Measurements from ENCODE around the gene KIAA0825.

Gene KIAA0825

GRCh38 chr5:94467346-94467953, 151.0 kb downstream of the KIAA0825 start:
- no peak for DNase-seq
- no peak overlapping the region for H3K27ac ChIP-seq (ENCODE audit: insufficient read depth in 1 of 2, low read depth in 1 of 2, low read length in 2 of 2, poor library complexity in 1 of 2, severe bottlenecking in 2 of 2)
- no peaks in the 10 kb centered on the region for H3K27me3 ChIP-seq (replicated peaks in 2 of 5; ENCODE audit: control insufficient read depth in 4 of 5, insufficient read depth in 5 of 5, low read length in 4 of 5)
- peaks cover 0 to 5% (median 0%) of the 10 kb centered on the region in 4 experiments for H3K36me3 ChIP-seq (ENCODE audit: control insufficient read depth in 4 of 4, insufficient read depth in 4 of 4, low read length in 3 of 4)
- H3K4me3 ChIP-seq (ENCODE audit: control insufficient read depth in 1 of 7, extremely low read depth in 1 of 7, insufficient read depth in 4 of 7, low read depth in 2 of 7, low read length in 6 of 7): no peak overlapping the region
- WGBS (ENCODE audit: insufficient coverage): 96% methylated on average over 3 of the region's 3 CpGs
- ChIA-PET CTCF (no interaction called here), POLR2A (no interaction called here)
- no peaks in the 10 kb centered on the region for H3K4me1 ChIP-seq (ENCODE audit: control extremely low read depth in 1 of 4, control insufficient read depth in 4 of 4, insufficient read depth in 4 of 4, low read length in 3 of 4)
- no peaks in the 10 kb centered on the region for H3K9me3 ChIP-seq (ENCODE audit: control extremely low read depth in 1 of 5, control insufficient read depth in 4 of 5, insufficient read depth in 2 of 5, low read depth in 1 of 5, low read length in 4 of 5)

GRCh38 chr5:94463739-94464138, 154.7 kb downstream of the KIAA0825 start:
- no CpG with 5 or more reads among the region's 2 CpGs for WGBS (ENCODE audit: insufficient coverage)

GRCh38 chr5:94461131-94461530, 157.3 kb downstream of the KIAA0825 start:
- ChIA-PET POLR2A (no interaction called here), CTCF (no interaction called here)
- peaks cover 0 to 5% (median under 1%) of the 10 kb centered on the region in 4 experiments for H3K36me3 ChIP-seq (ENCODE audit: control insufficient read depth in 4 of 4, insufficient read depth in 4 of 4, low read length in 3 of 4)
- 90% methylated on average over 3 of the region's 4 CpGs for WGBS (ENCODE audit: insufficient coverage)
- DNase-seq: no peak
- H3K9me3 ChIP-seq (ENCODE audit: control extremely low read depth in 1 of 5, control insufficient read depth in 4 of 5, insufficient read depth in 2 of 5, low read depth in 1 of 5, low read length in 4 of 5): no peaks in the 10 kb centered on the region
- H3K27ac ChIP-seq (ENCODE audit: insufficient read depth in 1 of 2, low read depth in 1 of 2, low read length in 2 of 2, poor library complexity in 1 of 2, severe bottlenecking in 2 of 2): no peak overlapping the region
- H3K27me3 ChIP-seq (replicated peaks in 2 of 5; ENCODE audit: control insufficient read depth in 4 of 5, insufficient read depth in 5 of 5, low read length in 4 of 5): no peaks in the 10 kb centered on the region
- H3K4me3 ChIP-seq (ENCODE audit: control insufficient read depth in 1 of 7, extremely low read depth in 1 of 7, insufficient read depth in 4 of 7, low read depth in 2 of 7, low read length in 6 of 7): no peak overlapping the region
- no peaks in the 10 kb centered on the region for H3K4me1 ChIP-seq (ENCODE audit: control extremely low read depth in 1 of 4, control insufficient read depth in 4 of 4, insufficient read depth in 4 of 4, low read length in 3 of 4)

More at GRCh38 chr5:94463739-94464138, 154.7 kb downstream of the KIAA0825 start:
- no peak overlapping the region for H3K27ac ChIP-seq (ENCODE audit: insufficient read depth in 1 of 2, low read depth in 1 of 2, low read length in 2 of 2, poor library complexity in 1 of 2, severe bottlenecking in 2 of 2)
- H3K27me3 ChIP-seq (replicated peaks in 2 of 5; ENCODE audit: control insufficient read depth in 4 of 5, insufficient read depth in 5 of 5, low read length in 4 of 5): no peaks in the 10 kb centered on the region
- H3K36me3 ChIP-seq (ENCODE audit: control insufficient read depth in 4 of 4, insufficient read depth in 4 of 4, low read length in 3 of 4): peaks cover 0 to 5% (median under 1%) of the 10 kb centered on the region in 4 experiments
- POLR2A ChIA-PET: no interaction called here
- no peak for DNase-seq
- no peaks in the 10 kb centered on the region for H3K4me1 ChIP-seq (ENCODE audit: control extremely low read depth in 1 of 4, control insufficient read depth in 4 of 4, insufficient read depth in 4 of 4, low read length in 3 of 4)
- CTCF ChIA-PET: no interaction called here
- no peaks in the 10 kb centered on the region for H3K9me3 ChIP-seq (ENCODE audit: control extremely low read depth in 1 of 5, control insufficient read depth in 4 of 5, insufficient read depth in 2 of 5, low read depth in 1 of 5, low read length in 4 of 5)
- H3K4me3 ChIP-seq (ENCODE audit: control insufficient read depth in 1 of 7, extremely low read depth in 1 of 7, insufficient read depth in 4 of 7, low read depth in 2 of 7, low read length in 6 of 7): no peak overlapping the region

GRCh38 chr5:94459915-94460314, 158.5 kb downstream of the KIAA0825 start:
- DNase-seq: no peak
- Histone ChIP-seq H3K27ac (ENCODE audit: insufficient read depth in 1 of 2, low read depth in 1 of 2, low read length in 2 of 2, poor library complexity in 1 of 2, severe bottlenecking in 2 of 2) (no peak overlapping the region), H3K36me3 (ENCODE audit: control insufficient read depth in 4 of 4, insufficient read depth in 4 of 4, low read length in 3 of 4) (peaks cover 0 to 3% (median under 1%) of the 10 kb centered on the region in 4 experiments), H3K4me3 (ENCODE audit: control insufficient read depth in 1 of 7, extremely low read depth in 1 of 7, insufficient read depth in 4 of 7, low read depth in 2 of 7, low read length in 6 of 7) (no peak overlapping the region), H3K27me3 (replicated peaks in 2 of 5; ENCODE audit: control insufficient read depth in 4 of 5, insufficient read depth in 5 of 5, low read length in 4 of 5) (no peaks in the 10 kb centered on the region), H3K4me1 (ENCODE audit: control extremely low read depth in 1 of 4, control insufficient read depth in 4 of 4, insufficient read depth in 4 of 4, low read length in 3 of 4) (no peaks in the 10 kb centered on the region), H3K9me3 (ENCODE audit: control extremely low read depth in 1 of 5, control insufficient read depth in 4 of 5, insufficient read depth in 2 of 5, low read depth in 1 of 5, low read length in 4 of 5) (no peaks in the 10 kb centered on the region)
- ChIA-PET POLR2A (no interaction called here), CTCF (no interaction called here)

- H3K9me3 ChIP-seq (ENCODE audit: control extremely low read depth in 1 of 5, control insufficient read depth in 4 of 5, insufficient read depth in 2 of 5, low read depth in 1 of 5, low read length in 4 of 5): no peaks in the 10 kb centered on the region
- H3K4me3 ChIP-seq (ENCODE audit: control insufficient read depth in 1 of 7, extremely low read depth in 1 of 7, insufficient read depth in 4 of 7, low read depth in 2 of 7, low read length in 6 of 7): no peak overlapping the region
- H3K27me3 ChIP-seq (replicated peaks in 2 of 5; ENCODE audit: control insufficient read depth in 4 of 5, insufficient read depth in 5 of 5, low read length in 4 of 5): no peaks in the 10 kb centered on the region
- POLR2A ChIA-PET: no interaction called here
- H3K4me1 ChIP-seq (ENCODE audit: control extremely low read depth in 1 of 4, control insufficient read depth in 4 of 4, insufficient read depth in 4 of 4, low read length in 3 of 4): no peaks in the 10 kb centered on the region
- 97% methylated on average over 3 of the region's 4 CpGs for WGBS (ENCODE audit: insufficient coverage)
- CTCF ChIA-PET: interaction anchor here (1.4 kb wide), 1 partner anchor 11 kb away, joined by 5 read pairs; no protein-coding TSS in a partner anchor
- DNase-seq: no peak
- peaks cover 0 to 2% (median 0%) of the 10 kb centered on the region in 4 experiments for H3K36me3 ChIP-seq (ENCODE audit: control insufficient read depth in 4 of 4, insufficient read depth in 4 of 4, low read length in 3 of 4)
- no peak overlapping the region for H3K27ac ChIP-seq (ENCODE audit: insufficient read depth in 1 of 2, low read depth in 1 of 2, low read length in 2 of 2, poor library complexity in 1 of 2, severe bottlenecking in 2 of 2)
These were observed 160.6 kb downstream of the KIAA0825 start for GRCh38 chr5:94457788-94458187.

GRCh38 chr5:94445726-94446125, 172.7 kb downstream of the KIAA0825 start:
- no peaks in the 10 kb centered on the region for H3K9me3 ChIP-seq (ENCODE audit: control extremely low read depth in 1 of 5, control insufficient read depth in 4 of 5, insufficient read depth in 2 of 5, low read depth in 1 of 5, low read length in 4 of 5)

GRCh38 chr5:94442991-94443390, 175.4 kb downstream of the KIAA0825 start:
- ChIA-PET CTCF (no interaction called here), POLR2A (no interaction called here)
- no peaks in the 10 kb centered on the region for H3K4me1 ChIP-seq (ENCODE audit: control extremely low read depth in 1 of 4, control insufficient read depth in 4 of 4, insufficient read depth in 4 of 4, low read length in 3 of 4)
- peaks cover 0 to 2% (median 0%) of the 10 kb centered on the region in 4 experiments for H3K36me3 ChIP-seq (ENCODE audit: control insufficient read depth in 4 of 4, insufficient read depth in 4 of 4, low read length in 3 of 4)
- no peak overlapping the region for H3K27ac ChIP-seq (ENCODE audit: insufficient read depth in 1 of 2, low read depth in 1 of 2, low read length in 2 of 2, poor library complexity in 1 of 2, severe bottlenecking in 2 of 2)
- WGBS (ENCODE audit: insufficient coverage): no CpG with 5 or more reads among the region's 2 CpGs
- no peaks in the 10 kb centered on the region for H3K27me3 ChIP-seq (replicated peaks in 2 of 5; ENCODE audit: control insufficient read depth in 4 of 5, insufficient read depth in 5 of 5, low read length in 4 of 5)
- no peak for DNase-seq
- no peak overlapping the region for H3K4me3 ChIP-seq (ENCODE audit: control insufficient read depth in 1 of 7, extremely low read depth in 1 of 7, insufficient read depth in 4 of 7, low read depth in 2 of 7, low read length in 6 of 7)
- H3K9me3 ChIP-seq (ENCODE audit: control extremely low read depth in 1 of 5, control insufficient read depth in 4 of 5, insufficient read depth in 2 of 5, low read depth in 1 of 5, low read length in 4 of 5): no peaks in the 10 kb centered on the region

More at GRCh38 chr5:94445726-94446125, 172.7 kb downstream of the KIAA0825 start:
- POLR2A ChIA-PET: no interaction called here
- no peaks in the 10 kb centered on the region for H3K27me3 ChIP-seq (replicated peaks in 2 of 5; ENCODE audit: control insufficient read depth in 4 of 5, insufficient read depth in 5 of 5, low read length in 4 of 5)
- H3K4me1 ChIP-seq (ENCODE audit: control extremely low read depth in 1 of 4, control insufficient read depth in 4 of 4, insufficient read depth in 4 of 4, low read length in 3 of 4): no peaks in the 10 kb centered on the region
- no peak overlapping the region for H3K4me3 ChIP-seq (ENCODE audit: control insufficient read depth in 1 of 7, extremely low read depth in 1 of 7, insufficient read depth in 4 of 7, low read depth in 2 of 7, low read length in 6 of 7)
- CTCF ChIA-PET: no interaction called here
- H3K27ac ChIP-seq (ENCODE audit: insufficient read depth in 1 of 2, low read depth in 1 of 2, low read length in 2 of 2, poor library complexity in 1 of 2, severe bottlenecking in 2 of 2): no peak overlapping the region
- 100% methylated on average over 2 of the region's 2 CpGs for WGBS (ENCODE audit: insufficient coverage)
- no peaks in the 10 kb centered on the region for H3K36me3 ChIP-seq (ENCODE audit: control insufficient read depth in 4 of 4, insufficient read depth in 4 of 4, low read length in 3 of 4)
- DNase-seq: no peak
